T-helper 1 cell treated with Interleukin-12 subunit alpha and Interleukin-12 subunit beta and Interleukin-4 antibody, amounts not matched to agents 30 ng/mL and 1 ng/mL, for 36 hours (primary cell): ENCODE measurements around the gene INSR. TPM values are rescaled to one million over a fixed set of nuclear protein-coding genes. Genes with fewer than 3 reads are reported as not detected.

Experiments used
- intact Hi-C: fragments of 100-400 bp; cut with micrococcal nuclease; formaldehyde crosslinking; loops from one replicate; pipeline ENCODE4 v1.15.1; 2024
- total RNA-seq: library from RNA; stranded (reverse); gene quantifications from 2 replicates; pipeline ENCODE4 v1.2.3, GENCODE V29; 2022

The INSR gene
- total RNA-seq, 1 donor from 2014 or later, result 0.81 TPM

- intact Hi-C loops, result loop anchor here (5.0 kb wide), 1 partner anchor 50 kb away; no protein-coding TSS in a partner anchor
Measured at GRCh38 chr19:7147119-7147675, 147.0 kb downstream of the INSR start.

DNA sequence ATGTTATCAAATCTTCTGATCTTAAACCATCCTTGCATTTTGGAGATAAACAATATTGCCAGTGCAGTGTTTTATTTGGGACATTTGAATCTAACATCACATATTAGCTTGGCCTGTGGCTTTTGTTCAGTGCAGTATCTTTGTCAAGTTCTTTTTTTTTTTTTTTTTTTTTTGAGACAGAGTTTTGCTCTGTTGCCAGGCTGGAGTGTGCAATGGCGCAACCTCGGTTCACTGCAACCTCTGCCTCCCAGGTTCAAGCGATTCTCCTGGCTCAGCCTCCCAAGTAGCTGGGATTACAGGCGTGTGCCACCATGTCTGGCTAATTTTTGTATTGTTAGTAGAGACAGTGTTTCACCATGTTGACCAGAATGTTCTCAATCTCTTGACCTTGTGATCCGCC lies 148.1 kb downstream of the INSR start:
- intact Hi-C loops, result loop anchor here (5.0 kb wide), 1 partner anchor 51 kb away; no protein-coding TSS in a partner anchor

DNA sequence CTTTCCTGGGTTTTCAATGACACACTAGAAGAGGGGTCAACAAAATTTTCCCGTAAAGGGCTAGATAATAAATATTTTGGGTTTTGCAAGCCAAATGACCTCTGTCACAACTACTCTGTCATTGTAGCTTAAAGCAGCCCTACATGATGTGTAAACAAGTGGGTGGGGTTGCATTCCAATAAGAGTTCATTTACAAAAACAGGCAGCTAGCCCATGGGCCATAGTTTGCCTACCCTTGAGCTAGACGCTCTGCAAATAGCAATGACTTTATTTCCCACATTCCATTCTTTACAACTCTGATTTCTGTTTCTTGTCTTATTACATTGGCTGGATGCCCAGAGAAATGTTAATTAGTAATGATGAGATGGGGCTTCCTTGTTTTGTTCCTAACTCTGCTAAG lies 148.7 kb downstream of the INSR start:
- intact Hi-C loops, result loop anchor here (5.0 kb wide), 1 partner anchor 52 kb away; no protein-coding TSS in a partner anchor

DNA sequence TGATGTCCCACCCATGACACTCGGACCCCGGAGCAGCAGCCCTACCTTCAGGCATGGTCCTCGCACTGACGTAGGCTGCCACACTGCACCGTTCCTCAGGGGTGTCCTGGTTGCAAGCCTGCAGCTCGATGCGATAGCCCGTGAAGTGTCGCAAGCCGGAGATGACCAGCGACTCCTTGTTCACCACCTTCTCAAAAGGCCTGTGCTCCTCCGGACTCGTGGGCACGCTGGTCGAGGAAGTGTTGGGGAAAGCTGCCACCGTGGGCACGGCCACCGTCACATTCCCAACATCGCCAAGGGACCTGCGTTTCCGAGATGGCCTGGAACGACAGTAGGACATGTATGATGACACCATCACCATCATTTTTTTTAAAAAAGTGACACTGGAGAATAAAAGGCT lies 151.4 kb downstream of the INSR start:
- intact Hi-C loops, result no loop called here

- intact Hi-C loops, result no loop called here
Measured at GRCh38 chr19:7140137-7140536, 154.1 kb downstream of the INSR start.

GRCh38 chr19:7139095-7139494 lies 155.1 kb downstream of the INSR start:
- intact Hi-C loops, result no loop called here

- intact Hi-C loops, result no loop called here
Measured at GRCh38 chr19:7138402-7138801, 155.8 kb downstream of the INSR start.

DNA sequence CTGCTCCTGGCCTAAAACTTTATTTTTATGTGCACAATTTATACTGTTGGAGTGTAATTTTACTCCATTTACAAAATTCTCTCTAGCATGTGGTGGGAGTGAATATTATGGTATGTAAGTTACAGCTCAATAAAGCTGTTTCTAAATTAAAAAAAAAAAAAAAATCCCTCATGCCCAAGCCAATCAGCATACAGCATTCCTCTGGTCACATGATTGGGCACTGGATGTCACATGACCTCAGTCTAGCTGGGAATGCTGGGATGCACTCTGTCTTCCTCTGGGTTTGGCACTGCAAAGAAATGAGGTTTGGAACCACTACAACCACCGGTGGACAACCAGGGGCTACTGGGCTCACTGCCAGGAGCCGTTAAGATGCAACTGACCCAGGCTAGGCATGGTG lies 157.1 kb downstream of the INSR start:
- intact Hi-C loops, result no loop called here

- intact Hi-C loops, result no loop called here
Measured at GRCh38 chr19:7132054-7132453, 162.2 kb downstream of the INSR start.

GRCh38 chr19:7130043-7130442 lies 164.2 kb downstream of the INSR start:
- intact Hi-C loops, result no loop called here

DNA sequence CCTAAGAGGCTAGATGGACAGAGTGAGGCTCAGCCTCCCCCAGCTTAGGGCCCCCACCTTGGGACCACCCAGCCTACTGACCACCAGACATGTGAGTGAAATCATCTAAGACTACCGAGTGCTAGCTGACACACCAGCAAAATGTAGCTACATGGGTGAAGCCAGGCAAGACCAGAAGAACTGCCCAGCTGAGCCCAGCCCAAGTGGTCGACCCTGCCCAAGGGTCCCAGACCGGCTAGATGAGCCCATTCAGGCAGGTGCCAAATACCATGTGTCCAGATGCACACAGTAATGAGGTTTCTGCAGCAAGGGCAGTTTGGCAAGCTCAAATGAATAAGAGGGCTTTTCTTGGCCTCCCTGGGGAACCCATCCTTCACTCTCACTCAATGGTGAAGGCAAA lies 168.1 kb downstream of the INSR start:
- intact Hi-C loops, result no loop called here

GRCh38 chr19:7125221-7125620 lies 169.0 kb downstream of the INSR start:
- intact Hi-C loops, result no loop called here

GRCh38 chr19:7124782-7125181 lies 169.4 kb downstream of the INSR start:
- intact Hi-C loops, result no loop called here

DNA sequence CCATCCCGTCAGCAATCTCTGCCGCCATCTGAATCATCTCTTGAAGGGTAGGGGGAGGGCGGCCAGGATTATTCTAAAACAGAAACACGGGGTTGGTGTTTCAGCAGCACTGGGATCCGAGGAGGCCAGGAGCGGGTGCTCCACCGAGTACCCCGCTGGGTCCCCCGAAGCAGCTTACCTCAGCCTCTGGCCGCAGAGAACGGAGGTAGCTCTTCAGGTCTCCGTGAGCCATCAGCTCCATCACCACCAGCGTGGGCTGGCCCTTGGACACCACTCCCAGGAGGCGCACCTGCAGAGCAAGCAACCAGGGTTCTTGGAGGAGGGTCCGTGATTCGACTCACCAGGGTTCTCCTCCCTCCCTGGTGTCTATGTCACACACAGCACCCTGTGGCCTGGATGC lies 171.5 kb downstream of the INSR start:
- intact Hi-C loops, result no loop called here

- intact Hi-C loops, result no loop called here
Measured at GRCh38 chr19:7120499-7120898, 173.7 kb downstream of the INSR start.

- intact Hi-C loops, result no loop called here
Measured at GRCh38 chr19:7119582-7119981, 174.6 kb downstream of the INSR start.

DNA sequence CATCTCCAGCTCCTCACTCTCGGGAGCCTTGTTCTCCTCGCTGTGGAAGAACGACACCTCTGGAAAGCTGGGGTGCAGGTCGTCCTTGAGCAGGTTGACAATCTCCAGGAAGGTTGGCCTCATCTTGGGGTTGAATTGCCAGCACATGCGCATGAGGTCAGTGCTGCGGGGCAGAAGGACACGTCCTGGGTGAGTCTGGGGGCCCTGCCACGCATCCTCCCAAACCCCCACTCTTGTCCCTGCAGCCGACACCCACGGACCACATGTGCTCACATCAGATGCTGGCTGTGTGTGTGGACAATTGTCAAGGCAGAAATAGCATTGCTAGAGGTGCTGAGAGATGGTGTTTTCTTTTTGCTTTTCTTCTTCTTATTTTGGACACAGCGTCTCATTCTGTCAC lies 177.0 kb downstream of the INSR start:
- intact Hi-C loops, result no loop called here

DNA sequence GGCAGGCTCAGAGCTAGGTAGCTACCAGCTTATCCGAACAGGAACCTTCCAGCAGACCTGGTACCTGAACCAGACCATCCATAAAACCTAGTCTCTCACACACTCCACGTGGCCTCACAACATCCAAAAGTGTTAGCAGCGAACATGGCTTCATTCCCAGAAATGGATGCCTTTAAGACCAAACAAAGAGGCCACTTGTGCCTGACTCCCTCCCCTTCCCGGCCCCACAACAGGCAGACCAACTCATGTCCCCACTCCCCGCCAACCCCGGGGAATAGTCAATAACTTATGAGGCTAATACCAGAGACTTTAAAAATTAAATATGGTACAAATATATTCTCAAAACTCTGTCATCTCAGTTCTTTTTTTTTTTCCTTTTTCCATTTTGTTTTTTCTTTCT lies 178.5 kb downstream of the INSR start:
- intact Hi-C loops, result no loop called here

DNA sequence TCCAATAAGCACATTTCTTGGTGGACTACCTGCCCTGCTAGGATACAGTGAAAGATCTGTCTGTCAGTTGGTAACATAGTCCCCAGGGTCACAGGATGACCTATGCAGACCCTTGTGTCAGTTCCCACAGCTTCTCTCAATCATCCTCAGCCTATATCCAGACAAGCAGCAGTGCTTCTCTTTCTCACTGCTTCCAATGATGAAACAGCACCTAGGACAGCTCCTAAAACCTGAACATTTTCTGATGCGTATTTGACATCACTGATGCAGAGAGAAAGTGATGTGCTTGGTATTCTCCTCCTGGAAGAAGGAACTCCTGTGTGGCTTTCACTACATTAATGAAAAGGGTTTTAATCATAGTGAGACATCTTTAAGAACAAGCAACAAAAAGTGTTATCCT lies 181.0 kb downstream of the INSR start:
- intact Hi-C loops, result no loop called here

DNA sequence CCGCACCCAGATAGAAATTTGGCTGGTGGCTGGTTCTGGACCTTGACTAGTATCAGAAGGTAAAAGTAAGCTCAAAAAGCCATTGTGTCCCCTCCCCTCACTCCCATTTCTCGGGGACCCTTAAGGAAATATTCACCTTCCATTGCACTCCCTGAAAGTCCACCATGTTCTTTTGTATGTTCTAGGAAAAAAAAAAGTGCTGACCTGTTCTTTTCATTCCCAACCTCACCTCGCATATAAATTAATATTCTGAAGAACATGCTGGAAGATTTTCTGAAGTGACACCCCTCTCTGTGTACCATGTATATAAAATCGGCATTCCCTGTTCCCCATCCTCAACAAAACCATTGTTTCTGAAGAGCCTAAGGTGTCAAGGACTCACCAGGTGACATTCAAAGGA lies 181.5 kb downstream of the INSR start:
- intact Hi-C loops, result no loop called here

GRCh38 chr19:7109678-7110289 lies 184.4 kb downstream of the INSR start:
- intact Hi-C loops, result no loop called here

DNA sequence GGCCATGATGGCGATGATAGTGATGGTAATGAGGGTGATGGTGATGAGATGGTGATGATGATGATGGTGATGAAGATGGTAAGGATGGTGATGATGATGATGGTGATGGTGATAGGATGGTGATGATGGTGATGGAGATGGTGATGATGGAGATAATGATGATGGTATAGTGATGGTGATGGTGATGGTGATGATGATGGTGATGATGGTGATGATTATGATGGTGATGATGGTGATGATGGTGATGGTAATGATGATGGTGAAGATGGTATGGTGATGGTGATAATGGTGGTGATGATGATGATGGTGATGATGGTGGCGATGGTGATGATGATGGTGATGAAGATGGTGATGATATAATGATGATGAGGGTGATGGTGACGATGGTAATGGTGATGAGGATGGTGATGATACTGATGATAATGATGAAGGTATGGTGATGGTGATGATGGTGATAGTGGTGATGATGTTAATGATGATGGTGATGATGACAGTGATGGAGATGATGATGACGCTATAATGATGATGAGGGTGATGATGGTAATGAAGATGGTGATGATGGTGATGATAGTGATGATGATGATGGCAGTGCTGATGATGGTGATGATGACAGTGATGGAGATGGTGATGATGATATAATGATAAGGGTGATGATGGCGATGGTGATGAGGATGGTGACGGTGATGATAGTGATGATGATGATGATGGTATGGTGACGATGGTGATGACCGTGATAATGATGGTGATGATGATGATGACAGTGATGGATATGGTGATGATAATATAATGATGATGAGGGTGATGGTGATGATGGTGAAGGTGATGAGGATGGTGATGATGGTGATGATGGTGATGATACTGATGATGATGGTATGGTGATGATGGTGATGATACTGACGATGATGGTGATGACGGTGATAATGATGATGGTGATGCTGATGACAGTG lies 187.2 kb downstream of the INSR start:
- intact Hi-C loops, result no loop called here
